Measurements from ENCODE around the gene IL31. TPM values are rescaled to one million over a fixed set of nuclear protein-coding genes. Genes with fewer than 3 reads are reported as not detected.

IL31 gene
- total RNA-seq, 1 donor from 2014 or later, result not detected

DNA sequence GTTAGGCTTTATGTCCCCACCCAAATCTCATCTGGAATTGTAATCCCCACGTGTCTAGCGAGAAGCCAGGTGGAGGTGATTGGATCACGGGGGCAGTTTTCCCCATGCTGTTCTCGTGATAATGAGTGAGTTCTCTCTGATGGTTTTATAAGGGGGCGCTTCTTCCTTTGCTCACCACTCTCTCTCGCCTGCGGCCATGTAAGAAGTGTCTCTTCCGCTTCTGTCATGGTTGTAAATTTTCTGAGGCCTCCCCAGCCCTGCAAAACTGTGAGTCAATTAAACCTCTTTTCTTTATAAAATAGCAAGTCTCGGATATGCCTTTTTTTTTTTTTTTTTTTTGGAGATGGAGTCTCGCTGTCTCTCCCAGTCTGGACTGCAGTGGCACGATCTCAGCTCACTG lies 13.3 kb downstream of the IL31 start:
- H3K27me3 Mint-ChIP-seq, result peaks cover 5% of the 10 kb centered on the region
- H3K9me3 Mint-ChIP-seq, result no peaks in the 10 kb centered on the region
- no peaks in the 10 kb centered on the region for H3K36me3 Mint-ChIP-seq
- DNase-seq (ENCODE audit: extremely low spot score, unreplicated experiment), result no peak
- no peak overlapping the region for H3K27ac Mint-ChIP-seq
- no peak overlapping the region for H3K4me3 Mint-ChIP-seq
- H3K4me1 Mint-ChIP-seq (ENCODE audit: unreplicated experiment), result no peaks in the 10 kb centered on the region
- no peak for TF ChIP-seq CTCF (conservative IDR thresholded peaks at IDR 0.05)

GRCh38 chr12:122159882-122160281 lies 14.1 kb downstream of the IL31 start:
- Mint-ChIP-seq H3K4me3 (no peak overlapping the region), H3K27ac (no peak overlapping the region), H3K27me3 (peaks cover 9% of the 10 kb centered on the region), H3K36me3 (no peaks in the 10 kb centered on the region), H3K9me3 (no peaks in the 10 kb centered on the region), H3K4me1 (ENCODE audit: unreplicated experiment) (no peaks in the 10 kb centered on the region)
- no peak for DNase-seq (ENCODE audit: extremely low spot score, unreplicated experiment)
- no peak for TF ChIP-seq CTCF (conservative IDR thresholded peaks at IDR 0.05)

GRCh38 chr12:122158700-122159285 lies 15.2 kb downstream of the IL31 start:
- no peak for DNase-seq (ENCODE audit: extremely low spot score, unreplicated experiment)
- Mint-ChIP-seq H3K4me3 (no peak overlapping the region), H3K4me1 (ENCODE audit: unreplicated experiment) (no peaks in the 10 kb centered on the region), H3K9me3 (no peaks in the 10 kb centered on the region), H3K27me3 (peaks cover 13% of the 10 kb centered on the region), H3K36me3 (no peaks in the 10 kb centered on the region), H3K27ac (no peak overlapping the region)
- no peak for TF ChIP-seq CTCF (conservative IDR thresholded peaks at IDR 0.05)

GRCh38 chr12:122155705-122156104 lies 18.3 kb downstream of the IL31 start:
- TF ChIP-seq CTCF (conservative IDR thresholded peaks at IDR 0.05), result no peak
- no peaks in the 10 kb centered on the region for H3K36me3 Mint-ChIP-seq
- DNase-seq (ENCODE audit: extremely low spot score, unreplicated experiment), result no peak
- no peaks in the 10 kb centered on the region for H3K4me1 Mint-ChIP-seq (ENCODE audit: unreplicated experiment)
- H3K9me3 Mint-ChIP-seq, result no peaks in the 10 kb centered on the region
- peaks cover 17% of the 10 kb centered on the region for H3K27me3 Mint-ChIP-seq
- H3K27ac Mint-ChIP-seq, result no peak overlapping the region
- no peak overlapping the region for H3K4me3 Mint-ChIP-seq

DNA sequence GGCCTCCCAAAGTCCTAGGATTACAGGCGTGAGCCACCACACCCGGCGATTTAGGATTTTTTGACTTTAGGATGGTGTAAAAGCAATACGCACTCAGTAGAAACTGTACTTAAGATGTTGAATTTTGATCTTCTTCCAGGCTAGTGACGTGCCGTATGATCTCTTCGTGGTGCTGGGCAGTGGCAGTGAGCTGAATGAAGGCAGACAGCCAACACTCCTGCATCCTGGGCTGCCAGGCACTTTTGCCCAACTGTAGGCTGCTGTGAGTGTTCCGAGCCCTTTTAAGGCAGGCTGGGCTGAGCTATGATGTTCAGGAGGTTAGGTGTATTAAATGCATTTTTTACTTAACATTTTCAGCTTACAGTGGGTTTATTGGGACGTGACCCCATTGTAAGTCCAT lies 21.3 kb downstream of the IL31 start:
- Mint-ChIP-seq H3K9me3 (no peaks in the 10 kb centered on the region), H3K36me3 (no peaks in the 10 kb centered on the region), H3K27ac (no peak overlapping the region), H3K4me1 (ENCODE audit: unreplicated experiment) (peaks cover 6% of the 10 kb centered on the region), H3K27me3 (peaks cover 17% of the 10 kb centered on the region), H3K4me3 (no peak overlapping the region)
- TF ChIP-seq CTCF (conservative IDR thresholded peaks at IDR 0.05), result no peak
- DNase-seq (ENCODE audit: extremely low spot score, unreplicated experiment), result no peak
